Measurements from ENCODE around the gene YY1. TPM values are rescaled to one million over a fixed set of nuclear protein-coding genes. Genes with fewer than 3 reads are reported as not detected.
"Not testable (repeated sequence)": the region's sequence is repeated elsewhere in the genome, so short reads cannot be mapped to it uniquely, and the experiment has no call there.

The YY1 gene
- total and polyA plus RNA-seq, 7 donors, result 23.8 to 58.4 (median 44.6) TPM

DNA sequence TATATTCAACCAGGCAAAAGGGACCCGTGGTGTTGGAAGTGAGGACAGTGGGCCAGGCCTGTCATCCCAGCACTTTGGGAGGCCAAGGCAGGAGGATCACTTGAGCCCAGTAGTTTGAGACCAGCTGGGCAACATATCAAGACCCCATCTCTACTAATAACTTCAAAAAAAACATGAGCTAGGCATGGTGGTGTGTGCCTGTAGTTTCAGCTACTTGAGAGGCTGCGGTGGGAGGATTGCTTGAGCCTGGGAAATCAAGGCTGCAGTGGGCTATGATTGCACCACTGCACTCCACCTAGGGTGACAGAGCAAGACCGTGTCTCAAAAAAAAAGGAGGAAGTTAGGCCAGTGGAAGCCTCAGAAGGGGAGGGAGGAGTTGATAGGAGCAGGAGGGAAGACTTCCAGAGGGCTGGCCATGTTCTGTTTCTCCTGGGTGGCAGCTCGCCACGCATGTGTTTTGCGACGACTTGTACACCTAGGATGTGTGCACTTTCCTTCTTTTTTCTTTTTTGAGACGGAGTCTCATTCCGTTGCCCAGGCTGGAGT is 57.2 kb downstream of the YY1 start:
- WGBS, 3 donors, result 80 to 84% (median 82%) methylated on average over 9 of the region's 9 CpGs
- ATAC-seq (no peak), DNase-seq (peak in 1 of 2 donors; percentile 45)
- H3K4me1 ChIP-seq, result peaks cover 15% of the 10 kb centered on the region
- TF ChIP-seq, protein P1, sequence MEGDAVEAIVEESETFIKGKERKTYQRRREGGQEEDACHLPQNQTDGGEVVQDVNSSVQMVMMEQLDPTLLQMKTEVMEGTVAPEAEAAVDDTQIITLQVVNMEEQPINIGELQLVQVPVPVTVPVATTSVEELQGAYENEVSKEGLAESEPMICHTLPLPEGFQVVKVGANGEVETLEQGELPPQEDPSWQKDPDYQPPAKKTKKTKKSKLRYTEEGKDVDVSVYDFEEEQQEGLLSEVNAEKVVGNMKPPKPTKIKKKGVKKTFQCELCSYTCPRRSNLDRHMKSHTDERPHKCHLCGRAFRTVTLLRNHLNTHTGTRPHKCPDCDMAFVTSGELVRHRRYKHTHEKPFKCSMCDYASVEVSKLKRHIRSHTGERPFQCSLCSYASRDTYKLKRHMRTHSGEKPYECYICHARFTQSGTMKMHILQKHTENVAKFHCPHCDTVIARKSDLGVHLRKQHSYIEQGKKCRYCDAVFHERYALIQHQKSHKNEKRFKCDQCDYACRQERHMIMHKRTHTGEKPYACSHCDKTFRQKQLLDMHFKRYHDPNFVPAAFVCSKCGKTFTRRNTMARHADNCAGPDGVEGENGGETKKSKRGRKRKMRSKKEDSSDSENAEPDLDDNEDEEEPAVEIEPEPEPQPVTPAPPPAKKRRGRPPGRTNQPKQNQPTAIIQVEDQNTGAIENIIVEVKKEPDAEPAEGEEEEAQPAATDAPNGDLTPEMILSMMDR (IDR thresholded peaks at IDR 0.05), result no peak
- H3K9me3 ChIP-seq, result no peaks in the 10 kb centered on the region
- H3K36me3 ChIP-seq (ENCODE audit: insufficient read depth in 1 of 2, low read depth in 1 of 2), result peaks cover 3 to 13% of the 10 kb centered on the region in 2 donors
- intact Hi-C loops (cut with DNase I), result no loop called here
- H3K27ac ChIP-seq, result peak overlapping the region; percentile 60
- H3K4me3 ChIP-seq, result no peak overlapping the region
- no peaks in the 10 kb centered on the region for H3K27me3 ChIP-seq (ENCODE audit: insufficient read depth in 3 of 3, low read length in 2 of 3)

DNA sequence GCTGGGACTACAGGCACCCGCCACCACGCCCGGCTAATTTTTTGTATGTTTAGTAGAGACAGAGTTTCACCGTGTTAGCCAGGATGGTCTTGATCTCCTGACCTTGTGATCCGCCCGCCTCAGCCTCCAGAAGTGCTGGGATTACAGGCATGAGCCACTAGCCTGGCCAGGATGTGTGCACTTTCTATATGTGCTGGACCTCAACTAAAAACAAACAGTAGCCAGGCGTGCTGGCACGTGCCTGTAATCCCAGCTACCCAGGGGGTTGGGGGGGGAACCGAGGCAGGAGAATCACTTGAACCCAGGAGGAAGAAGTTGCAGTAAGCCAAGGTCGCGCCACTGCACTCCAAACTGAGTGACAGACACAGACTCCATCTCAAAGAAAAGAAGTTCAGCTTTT is 57.8 kb downstream of the YY1 start:
- H3K36me3 ChIP-seq (ENCODE audit: insufficient read depth in 1 of 2, low read depth in 1 of 2); H3K9me3 ChIP-seq; H3K4me3 ChIP-seq; H3K27me3 ChIP-seq (ENCODE audit: insufficient read depth in 3 of 3, low read length in 2 of 3); intact Hi-C loops (cut with DNase I): not testable (repeated sequence)
- peaks cover 15% of the 10 kb centered on the region for H3K4me1 ChIP-seq
- ATAC-seq (peak in 1 of 4 donors; percentile 2), DNase-seq (peak in 1 of 2 donors; percentile 28)
- WGBS, 3 donors, result 73 to 88% (median 73%) methylated on average over 10 to 11 of the region's 11 CpGs
- peak overlapping the region; percentile 60 for H3K27ac ChIP-seq

DNA sequence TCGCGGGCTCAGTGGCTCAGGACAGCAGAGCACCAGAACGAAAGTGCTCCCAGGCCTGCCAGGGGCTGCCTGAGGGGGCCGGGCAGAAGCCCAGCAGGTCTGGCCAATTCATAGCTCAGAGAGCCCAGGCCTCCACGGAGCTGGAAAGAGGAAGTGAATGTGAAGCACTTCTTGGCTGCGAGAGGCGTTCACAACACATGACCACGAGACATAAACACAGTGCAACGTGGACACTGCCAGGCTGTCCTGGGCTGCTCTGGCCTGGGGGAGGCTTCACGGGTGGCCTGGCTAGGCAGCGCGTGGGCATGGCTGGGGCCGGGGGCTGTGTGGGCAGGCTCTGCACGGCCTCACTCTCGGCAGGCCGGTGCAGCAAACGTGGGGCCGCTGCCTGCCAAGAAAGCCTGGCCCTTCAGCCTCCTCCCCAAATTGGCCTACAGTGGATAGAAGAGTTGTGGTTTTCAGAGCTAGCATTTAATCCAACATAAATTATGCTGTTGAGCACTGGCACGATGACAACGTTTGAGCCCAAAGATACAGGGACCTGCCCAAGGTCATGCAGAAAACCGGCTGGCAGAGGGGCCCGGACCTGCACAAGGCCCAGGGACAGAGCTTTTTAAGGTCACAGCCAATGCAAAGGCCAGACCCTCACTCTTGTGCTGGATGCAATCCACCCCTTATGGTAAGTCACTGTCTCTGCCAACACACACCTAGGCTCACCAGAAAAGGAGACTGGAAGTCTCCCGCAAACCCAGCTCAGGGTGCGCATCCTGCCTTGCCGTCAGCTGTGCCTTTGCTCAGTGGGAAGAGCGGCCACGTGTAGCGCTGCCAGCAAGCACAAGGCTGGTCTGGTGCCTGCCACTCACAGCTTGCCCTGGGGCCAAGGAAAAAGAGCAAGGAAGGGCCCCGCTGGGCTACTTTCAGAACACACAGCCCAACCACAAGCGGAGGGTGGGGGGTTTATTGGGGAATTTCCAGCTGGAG is 58.7 kb downstream of the YY1 start:
- WGBS, 3 donors, result 30 to 40% (median 34%) methylated on average over 29 to 30 of the region's 30 CpGs
- peak; percentile 62 to 89 (median 82) for ATAC-seq
- no peak overlapping the region for H3K4me3 ChIP-seq

DNA sequence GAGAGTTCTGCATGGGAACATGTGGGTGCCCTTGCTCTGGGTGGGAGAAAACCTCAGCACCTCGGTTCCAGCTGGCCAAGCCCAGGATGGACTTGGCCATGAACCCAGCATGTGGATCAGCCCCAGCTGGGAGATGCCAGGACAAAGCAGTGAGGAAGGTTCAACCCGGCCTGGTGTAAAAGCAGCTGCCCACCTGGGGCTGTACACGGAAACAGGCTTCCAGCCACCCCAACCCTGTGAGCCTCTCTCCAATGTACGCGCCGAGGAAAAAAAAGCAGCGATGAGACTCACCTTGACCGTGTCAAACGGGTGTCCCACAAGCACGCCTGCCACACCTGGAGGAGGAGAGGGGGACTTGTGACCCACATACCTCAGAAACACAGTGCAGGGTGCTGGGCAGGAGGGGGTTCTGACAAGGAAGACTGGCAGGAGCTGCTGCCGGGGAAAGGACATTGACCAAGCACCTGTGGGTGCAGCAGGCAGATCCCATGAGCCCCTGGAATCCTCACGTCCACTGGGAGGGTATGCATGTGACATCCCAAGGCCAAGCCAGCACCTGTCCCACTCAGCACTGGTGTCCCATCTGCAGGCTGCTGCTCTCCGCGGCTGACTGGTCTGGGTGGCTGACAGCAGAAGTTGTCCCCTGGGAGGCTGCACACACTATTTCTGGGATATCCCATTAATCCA is 59.8 kb downstream of the YY1 start:
- Histone ChIP-seq H3K36me3 (ENCODE audit: insufficient read depth in 1 of 2, low read depth in 1 of 2) (no peaks in the 10 kb centered on the region), H3K27me3 (ENCODE audit: insufficient read depth in 3 of 3, low read length in 2 of 3) (no peaks in the 10 kb centered on the region), H3K4me1 (peaks cover 20% of the 10 kb centered on the region), H3K4me3 (no peak overlapping the region), H3K27ac (peak overlapping the region; percentile 60), H3K9me3 (no peaks in the 10 kb centered on the region)
- TF ChIP-seq, protein P1 (IDR thresholded peaks at IDR 0.05), result no peak
- DNase-seq (peak; percentile 10 to 39), ATAC-seq (no peak)
- intact Hi-C loops (cut with DNase I), result no loop called here
- WGBS, 3 donors, result 58 to 64% (median 62%) methylated on average over 14 of the region's 14 CpGs

More for the DNA sequence above, 58.7 kb downstream of the YY1 start:
- Histone ChIP-seq H3K9me3 (no peaks in the 10 kb centered on the region), H3K36me3 (ENCODE audit: insufficient read depth in 1 of 2, low read depth in 1 of 2) (no peaks in the 10 kb centered on the region), H3K27me3 (ENCODE audit: insufficient read depth in 3 of 3, low read length in 2 of 3) (no peaks in the 10 kb centered on the region), H3K4me1 (peaks cover 15% of the 10 kb centered on the region), H3K27ac (peak overlapping the region; percentile 60)
- intact Hi-C loops (cut with DNase I), result no loop called here
- DNase-seq, result peak; percentile 76 to 87
- TF ChIP-seq, protein P1 (IDR thresholded peaks at IDR 0.05), result no peak

DNA sequence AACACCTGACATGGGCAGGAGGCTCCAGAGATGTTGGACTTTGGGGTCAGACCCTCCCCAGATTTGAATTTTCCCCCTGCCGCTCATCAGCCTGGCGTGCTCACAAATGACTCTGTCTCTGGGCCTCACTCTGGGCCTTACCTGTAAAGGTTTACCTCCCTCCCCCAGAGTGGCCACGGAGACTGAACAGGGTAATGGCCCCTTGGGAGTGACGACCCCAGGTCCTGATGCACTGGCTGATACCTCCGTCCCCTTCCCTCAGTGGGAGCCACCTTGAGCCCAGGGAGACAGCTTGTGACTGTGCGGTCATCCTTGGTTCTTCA is 60.3 kb downstream of the YY1 start:
- Histone ChIP-seq H3K4me3 (no peak overlapping the region), H3K36me3 (ENCODE audit: insufficient read depth in 1 of 2, low read depth in 1 of 2) (no peaks in the 10 kb centered on the region), H3K9me3 (no peaks in the 10 kb centered on the region), H3K27me3 (ENCODE audit: insufficient read depth in 3 of 3, low read length in 2 of 3) (no peaks in the 10 kb centered on the region), H3K27ac (no peak overlapping the region), H3K4me1 (peaks cover 20% of the 10 kb centered on the region)
- intact Hi-C loops (cut with DNase I), result no loop called here
- WGBS, 3 donors, result 91 to 96% (median 92%) methylated on average over 6 of the region's 6 CpGs
- TF ChIP-seq, protein P1 (IDR thresholded peaks at IDR 0.05), result no peak
- ATAC-seq (no peak), DNase-seq (peak in 1 of 2 donors; percentile 38)

All from psoas muscle (tissue), 8 donors.